H4 (cell line): Measurements from ENCODE around the gene HSPA4. TPM values are rescaled to one million over a fixed set of nuclear protein-coding genes. Genes with fewer than 3 reads are reported as not detected.

ENCODE experiments used
- total RNA-seq: library from RNA; depleted of rRNA; stranded (reverse); fragments of >200 nt; shearing (Covaris generic); gene quantifications from 2 replicates; pipeline ENCODE4 v1.2.3, GENCODE V29; 2014; rRNA removed

Gene HSPA4
- total RNA-seq, 1 experiment from 2014 or later, result 227 TPM

Other genes starting within 250 kb of the HSPA4 start
- 0.08 TPM in 1 of 2 replicates, not detected in the other for gene SOWAHA, start 238.7 kb upstream of the HSPA4 start, total RNA-seq
- gene SHROOM1, start 221.4 kb upstream of the HSPA4 start, total RNA-seq, result 0.91 and 9.0 TPM in 2 replicates
- 0.04 and 0.19 TPM in 2 replicates for gene GDF9, start 185.5 kb upstream of the HSPA4 start, total RNA-seq
- 534 and 752 TPM in 2 replicates for gene UQCRQ, start 185.4 kb upstream of the HSPA4 start, total RNA-seq
- 0.08 and 0.25 TPM in 2 replicates for gene LEAP2, start 178.3 kb upstream of the HSPA4 start, total RNA-seq
- gene AFF4, start 88.4 kb upstream of the HSPA4 start, total RNA-seq, result 19.3 and 31.7 TPM in 2 replicates
- gene ZCCHC10, start 25.5 kb upstream of the HSPA4 start, total RNA-seq, result 35.6 and 68.6 TPM in 2 replicates